ENCODE measurements around the gene RIMOC1.

Gene RIMOC1

DNA sequence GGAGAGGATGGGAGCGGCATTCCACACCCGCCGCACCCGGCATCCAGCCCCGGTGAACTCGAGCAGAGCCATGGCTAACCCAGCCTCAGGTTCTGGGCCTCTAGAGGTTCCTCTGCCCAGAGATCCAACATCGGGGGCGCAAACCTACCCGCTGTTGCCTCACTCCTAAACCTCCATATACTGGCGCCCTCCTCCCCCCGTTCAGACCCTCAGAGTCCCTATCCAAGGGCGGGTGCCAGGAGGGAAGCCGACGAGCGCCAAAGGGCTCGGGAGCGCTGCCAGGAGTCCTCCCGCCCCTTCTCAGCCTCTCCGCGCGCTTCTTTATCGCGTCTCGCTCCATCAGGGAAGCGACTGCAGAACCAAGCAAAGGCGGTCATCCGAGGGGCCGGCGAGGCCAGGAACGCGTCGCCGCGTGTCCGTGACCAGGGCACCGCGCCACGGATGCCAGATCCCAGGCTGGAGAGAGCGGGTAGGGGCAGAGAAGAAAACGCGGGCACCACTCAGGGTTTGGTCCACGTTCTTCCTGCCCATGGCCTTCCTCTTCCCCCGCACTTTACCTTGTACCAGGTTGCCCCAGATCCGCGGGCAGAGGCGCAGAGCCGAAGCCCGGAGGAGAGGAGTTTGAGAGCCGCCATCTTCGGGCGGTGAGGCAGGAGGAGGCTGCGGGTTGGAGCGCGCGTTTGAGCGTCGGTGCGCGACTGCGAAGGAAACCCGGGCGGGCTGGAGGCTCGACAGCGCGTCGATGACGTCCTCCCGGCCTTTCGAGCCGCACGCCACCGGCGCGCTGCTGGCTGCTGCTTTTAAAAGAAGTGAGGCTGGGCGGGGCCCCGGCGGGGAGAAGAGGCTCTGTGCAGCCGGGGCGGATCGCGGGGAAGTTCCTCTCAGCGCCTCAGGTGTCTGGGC, 34.2 kb upstream of the RIMOC1 start, which contains the start of gene OXCT1:
Gene OXCT1 (minus strand): TSS at position 702 of the 903 bp plus-strand sequence. CDS start 67 bp downstream, at position 635.
- DNase-seq (ENCODE audit: insufficient read length, low spot score) (peak; percentile 43), FAIRE-seq (no peak)
- TF ChIP-seq, protein P1, sequence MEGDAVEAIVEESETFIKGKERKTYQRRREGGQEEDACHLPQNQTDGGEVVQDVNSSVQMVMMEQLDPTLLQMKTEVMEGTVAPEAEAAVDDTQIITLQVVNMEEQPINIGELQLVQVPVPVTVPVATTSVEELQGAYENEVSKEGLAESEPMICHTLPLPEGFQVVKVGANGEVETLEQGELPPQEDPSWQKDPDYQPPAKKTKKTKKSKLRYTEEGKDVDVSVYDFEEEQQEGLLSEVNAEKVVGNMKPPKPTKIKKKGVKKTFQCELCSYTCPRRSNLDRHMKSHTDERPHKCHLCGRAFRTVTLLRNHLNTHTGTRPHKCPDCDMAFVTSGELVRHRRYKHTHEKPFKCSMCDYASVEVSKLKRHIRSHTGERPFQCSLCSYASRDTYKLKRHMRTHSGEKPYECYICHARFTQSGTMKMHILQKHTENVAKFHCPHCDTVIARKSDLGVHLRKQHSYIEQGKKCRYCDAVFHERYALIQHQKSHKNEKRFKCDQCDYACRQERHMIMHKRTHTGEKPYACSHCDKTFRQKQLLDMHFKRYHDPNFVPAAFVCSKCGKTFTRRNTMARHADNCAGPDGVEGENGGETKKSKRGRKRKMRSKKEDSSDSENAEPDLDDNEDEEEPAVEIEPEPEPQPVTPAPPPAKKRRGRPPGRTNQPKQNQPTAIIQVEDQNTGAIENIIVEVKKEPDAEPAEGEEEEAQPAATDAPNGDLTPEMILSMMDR (IDR thresholded peaks at IDR 0.05; ENCODE audit: insufficient read depth, missing control alignments): no peak

DNA sequence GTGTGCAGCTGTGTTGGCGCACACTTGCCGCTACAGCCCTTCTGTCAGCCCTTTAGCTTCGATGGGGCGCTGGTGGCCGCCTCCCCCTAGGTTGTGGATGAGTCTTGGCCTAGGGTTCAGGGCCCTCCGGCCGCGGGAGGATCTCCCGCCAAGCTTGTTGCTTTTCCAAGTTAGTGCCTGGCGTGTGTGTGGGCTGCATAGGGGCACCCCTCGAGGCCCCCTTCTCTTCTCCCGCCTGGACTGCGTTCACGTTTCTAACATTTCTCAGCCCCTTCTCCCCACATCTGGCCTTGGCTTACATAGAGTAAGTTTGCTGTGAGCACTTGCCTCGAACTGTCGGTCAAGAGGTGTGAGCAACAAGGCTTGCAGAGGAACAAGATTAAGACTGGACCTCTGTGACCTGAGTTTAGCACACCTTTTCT, 33.5 kb upstream of the RIMOC1 start:
- FAIRE-seq: no peak
- TF ChIP-seq, protein P1 (IDR thresholded peaks at IDR 0.05; ENCODE audit: insufficient read depth, missing control alignments): no peak
- no peak for DNase-seq (ENCODE audit: insufficient read length, low spot score)

DNA sequence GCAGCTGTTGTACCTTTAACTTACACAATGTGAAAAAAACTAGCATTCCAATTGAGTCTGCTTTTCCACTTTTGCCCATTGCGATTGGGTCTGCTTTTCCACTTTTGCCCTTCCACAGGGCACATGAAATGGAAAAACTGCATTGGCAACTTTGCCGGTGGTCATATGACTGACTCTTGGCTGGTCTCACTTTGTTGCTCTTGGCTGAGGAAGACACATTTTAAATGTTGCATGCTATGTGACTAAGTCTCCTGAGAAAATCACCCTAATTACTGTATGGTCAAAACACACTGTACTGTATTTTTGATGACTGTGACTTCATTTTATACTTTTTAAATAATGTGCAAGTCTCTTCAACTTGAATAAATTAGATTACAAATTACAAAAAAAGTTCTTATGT, 32.3 kb upstream of the RIMOC1 start:
- FAIRE-seq (no peak), DNase-seq (ENCODE audit: insufficient read length, low spot score) (no peak)
- TF ChIP-seq, protein P1 (IDR thresholded peaks at IDR 0.05; ENCODE audit: insufficient read depth, missing control alignments): no peak

DNA sequence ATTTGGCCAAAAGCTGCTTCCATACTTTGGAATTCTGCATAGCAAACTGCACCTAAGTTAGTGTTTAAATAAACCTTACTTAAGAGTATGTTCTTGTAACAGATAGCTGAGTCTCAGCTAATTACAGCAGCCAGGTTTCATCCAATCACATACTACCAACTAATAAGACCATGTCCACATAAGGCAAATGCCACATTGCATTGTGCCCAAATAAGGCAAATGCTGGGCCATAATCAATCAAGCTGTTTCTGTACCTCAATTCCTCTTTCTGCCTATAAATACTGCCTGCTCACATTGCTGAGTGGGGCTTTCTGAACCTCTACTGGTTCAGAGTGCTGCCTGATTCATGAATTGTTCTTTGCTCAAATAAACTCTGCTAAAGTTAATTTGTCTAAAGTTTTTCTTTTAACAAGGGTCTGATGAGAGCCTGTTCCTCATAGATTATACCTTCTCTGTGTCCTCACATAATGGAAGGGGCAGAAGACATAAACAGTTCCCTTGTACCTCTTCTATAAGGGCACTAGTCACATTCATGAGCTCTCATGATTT, 29.6 kb upstream of the RIMOC1 start:
- DNase-seq (ENCODE audit: insufficient read length, low spot score) (no peak), FAIRE-seq (no peak)
- TF ChIP-seq, protein P1 (IDR thresholded peaks at IDR 0.05; ENCODE audit: insufficient read depth, missing control alignments): no peak

DNA sequence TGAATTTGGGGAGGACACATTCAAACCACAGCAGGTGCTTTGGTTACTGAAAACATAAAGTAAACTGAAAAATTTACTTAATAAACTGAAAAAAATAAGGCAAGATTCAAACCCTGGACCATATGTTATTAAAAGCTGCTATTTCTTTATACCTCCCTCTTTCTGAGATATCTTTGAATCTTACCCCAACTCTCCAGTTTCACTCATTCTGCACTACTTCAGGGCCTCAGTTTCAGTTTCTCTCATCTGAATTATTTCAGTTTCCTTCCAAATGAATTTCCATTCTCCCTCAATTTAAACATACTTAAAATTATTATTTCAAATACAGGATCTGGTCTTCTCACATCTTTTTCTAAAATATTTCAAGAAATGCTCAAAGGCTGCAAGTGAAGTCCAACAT, 29.0 kb upstream of the RIMOC1 start:
- FAIRE-seq (no peak), DNase-seq (ENCODE audit: insufficient read length, low spot score) (no peak)
- TF ChIP-seq, protein P1 (IDR thresholded peaks at IDR 0.05; ENCODE audit: insufficient read depth, missing control alignments): no peak

DNA sequence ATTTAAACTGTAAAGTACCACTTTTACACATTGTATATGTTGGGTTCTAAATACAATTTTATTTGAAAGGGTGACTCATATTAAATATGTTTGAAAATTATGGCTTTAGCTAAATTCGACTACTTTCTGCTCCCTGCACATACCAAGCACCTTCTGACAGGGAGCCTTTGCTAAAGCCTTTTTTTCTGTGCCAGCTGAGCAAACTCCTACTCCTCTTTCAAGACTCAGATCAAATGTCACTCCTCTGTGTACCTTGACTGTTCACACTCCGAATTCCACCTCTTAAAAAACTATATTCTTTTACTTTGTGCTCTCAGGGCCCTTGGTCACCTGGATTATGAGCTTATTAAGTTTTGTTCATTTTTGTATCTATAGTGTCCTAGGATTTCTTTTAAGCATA, 27.5 kb upstream of the RIMOC1 start:
- FAIRE-seq (no peak), DNase-seq (ENCODE audit: insufficient read length, low spot score) (no peak)
- TF ChIP-seq, protein P1 (IDR thresholded peaks at IDR 0.05; ENCODE audit: insufficient read depth, missing control alignments): no peak

DNA sequence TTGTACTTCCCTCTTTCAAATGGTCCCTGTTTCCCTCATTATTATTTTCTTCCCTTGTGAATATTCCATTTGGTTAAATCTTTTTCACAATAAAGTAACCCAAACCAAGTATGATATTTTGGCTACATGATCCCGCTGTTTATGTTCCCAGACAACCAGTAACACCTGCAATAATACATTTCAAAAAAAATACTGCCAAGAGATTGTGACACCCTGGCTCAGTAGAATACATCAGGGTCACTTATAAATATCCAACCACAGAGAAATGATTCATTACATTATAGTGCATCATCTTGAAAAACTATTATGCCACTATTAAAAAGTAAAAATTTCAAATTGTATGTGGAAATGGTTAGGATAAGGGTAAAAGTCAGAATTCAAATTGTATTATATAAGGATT, 26.7 kb upstream of the RIMOC1 start:
- FAIRE-seq (no peak), DNase-seq (ENCODE audit: insufficient read length, low spot score) (no peak)
- TF ChIP-seq, protein P1 (IDR thresholded peaks at IDR 0.05; ENCODE audit: insufficient read depth, missing control alignments): no peak

Data from D721Med (cell line).